ENCODE measurements around the gene PHLDB1.

Gene PHLDB1

GRCh38 chr11:118622376-118623268 is 15.2 kb downstream of the PHLDB1 start:
- WGBS, 2 experiments: 65 to 69% methylated on average over 9 of the region's 9 CpGs
- H3K27ac ChIP-seq (ENCODE audit: insufficient read depth, low read depth, low read length, poor library complexity, severe bottlenecking): no peak overlapping the region
- H3K4me1 ChIP-seq (ENCODE audit: control insufficient read depth, insufficient read depth, low read length): peaks cover 52% of the 10 kb centered on the region
- no peaks in the 10 kb centered on the region for H3K9me3 ChIP-seq (ENCODE audit: control insufficient read depth, low read length)
- H3K36me3 ChIP-seq (ENCODE audit: control insufficient read depth, insufficient read depth, low read length): peaks cover 13% of the 10 kb centered on the region
- H3K4me3 ChIP-seq (ENCODE audit: insufficient read depth, low read depth, low read length): peak overlapping the region; percentile 68
- no peaks in the 10 kb centered on the region for H3K27me3 ChIP-seq (ENCODE audit: control insufficient read depth, insufficient read depth, low read length, poor library complexity, severe bottlenecking)

GRCh38 chr11:118623269-118623655 is 15.8 kb downstream of the PHLDB1 start:
- Histone ChIP-seq H3K4me1 (ENCODE audit: control insufficient read depth, insufficient read depth, low read length) (peaks cover 45% of the 10 kb centered on the region), H3K9me3 (ENCODE audit: control insufficient read depth, low read length) (no peaks in the 10 kb centered on the region), H3K27ac (ENCODE audit: insufficient read depth, low read depth, low read length, poor library complexity, severe bottlenecking) (no peak overlapping the region), H3K27me3 (ENCODE audit: control insufficient read depth, insufficient read depth, low read length, poor library complexity, severe bottlenecking) (no peaks in the 10 kb centered on the region), H3K36me3 (ENCODE audit: control insufficient read depth, insufficient read depth, low read length) (peaks cover 19% of the 10 kb centered on the region), H3K4me3 (ENCODE audit: insufficient read depth, low read depth, low read length) (no peak overlapping the region)
- WGBS, 2 experiments: 92 to 95% methylated on average over 4 of the region's 4 CpGs

GRCh38 chr11:118625036-118625690 is 17.7 kb downstream of the PHLDB1 start:
- H3K27me3 ChIP-seq (ENCODE audit: control insufficient read depth, insufficient read depth, low read length, poor library complexity, severe bottlenecking): no peaks in the 10 kb centered on the region
- no peaks in the 10 kb centered on the region for H3K9me3 ChIP-seq (ENCODE audit: control insufficient read depth, low read length)
- H3K4me3 ChIP-seq (ENCODE audit: insufficient read depth, low read depth, low read length): no peak overlapping the region
- WGBS, 2 experiments: 92% methylated on average over 6 of the region's 6 CpGs
- peaks cover 33% of the 10 kb centered on the region for H3K36me3 ChIP-seq (ENCODE audit: control insufficient read depth, insufficient read depth, low read length)
- no peak overlapping the region for H3K27ac ChIP-seq (ENCODE audit: insufficient read depth, low read depth, low read length, poor library complexity, severe bottlenecking)
- peaks cover 30% of the 10 kb centered on the region for H3K4me1 ChIP-seq (ENCODE audit: control insufficient read depth, insufficient read depth, low read length)

- Histone ChIP-seq H3K27ac (ENCODE audit: insufficient read depth, low read depth, low read length, poor library complexity, severe bottlenecking) (no peak overlapping the region), H3K27me3 (ENCODE audit: control insufficient read depth, insufficient read depth, low read length, poor library complexity, severe bottlenecking) (no peaks in the 10 kb centered on the region), H3K36me3 (ENCODE audit: control insufficient read depth, insufficient read depth, low read length) (peaks cover 33% of the 10 kb centered on the region), H3K4me1 (ENCODE audit: control insufficient read depth, insufficient read depth, low read length) (peaks cover 24% of the 10 kb centered on the region), H3K4me3 (ENCODE audit: insufficient read depth, low read depth, low read length) (no peak overlapping the region), H3K9me3 (ENCODE audit: control insufficient read depth, low read length) (no peaks in the 10 kb centered on the region)
- 76 to 82% methylated on average over 2 of the region's 2 CpGs for WGBS, 2 experiments
Measured at GRCh38 chr11:118625976-118626375, 18.6 kb downstream of the PHLDB1 start.

GRCh38 chr11:118627566-118627965 is 20.2 kb downstream of the PHLDB1 start:
- Histone ChIP-seq H3K27ac (ENCODE audit: insufficient read depth, low read depth, low read length, poor library complexity, severe bottlenecking) (no peak overlapping the region), H3K36me3 (ENCODE audit: control insufficient read depth, insufficient read depth, low read length) (peaks cover 40% of the 10 kb centered on the region)
- WGBS, 2 experiments: 94 to 95% methylated on average over 10 of the region's 10 CpGs

GRCh38 chr11:118628031-118628430 is 20.6 kb downstream of the PHLDB1 start:
- peaks cover 43% of the 10 kb centered on the region for H3K36me3 ChIP-seq (ENCODE audit: control insufficient read depth, insufficient read depth, low read length)
- whole genome bisulfite sequencing, 2 experiments: 96 to 97% methylated on average over 20 of the region's 20 CpGs

More at GRCh38 chr11:118627566-118627965, 20.2 kb downstream of the PHLDB1 start:
- Histone ChIP-seq H3K9me3 (ENCODE audit: control insufficient read depth, low read length) (no peaks in the 10 kb centered on the region), H3K27me3 (ENCODE audit: control insufficient read depth, insufficient read depth, low read length, poor library complexity, severe bottlenecking) (no peaks in the 10 kb centered on the region), H3K4me1 (ENCODE audit: control insufficient read depth, insufficient read depth, low read length) (peaks cover 14% of the 10 kb centered on the region), H3K4me3 (ENCODE audit: insufficient read depth, low read depth, low read length) (no peak overlapping the region)

DNA sequence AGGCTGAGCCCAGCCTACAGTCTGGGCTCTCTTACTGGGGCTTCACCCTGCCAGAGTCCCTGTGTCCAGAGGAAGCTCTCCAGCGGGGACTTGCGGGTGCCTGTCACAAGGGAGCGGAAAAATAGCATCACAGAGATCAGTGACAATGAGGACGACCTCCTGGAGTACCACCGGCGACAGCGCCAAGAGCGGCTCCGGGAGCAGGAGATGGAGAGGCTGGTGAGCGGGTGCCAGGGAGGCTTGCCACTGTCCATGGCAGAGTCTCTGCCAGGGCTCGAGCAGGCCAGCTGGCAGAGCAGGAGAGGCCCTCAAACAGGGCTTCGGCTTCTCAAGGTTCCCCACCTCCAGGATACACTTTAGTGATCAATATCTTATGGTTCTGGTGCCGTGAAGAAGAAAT is 21.0 kb downstream of the PHLDB1 start:
- H3K4me1 ChIP-seq (ENCODE audit: control insufficient read depth, insufficient read depth, low read length): peaks cover 8% of the 10 kb centered on the region
- no peaks in the 10 kb centered on the region for H3K9me3 ChIP-seq (ENCODE audit: control insufficient read depth, low read length)
- no peak overlapping the region for H3K4me3 ChIP-seq (ENCODE audit: insufficient read depth, low read depth, low read length)
- H3K27me3 ChIP-seq (ENCODE audit: control insufficient read depth, insufficient read depth, low read length, poor library complexity, severe bottlenecking): no peaks in the 10 kb centered on the region
- WGBS, 2 experiments: 94 to 95% methylated on average over 13 of the region's 13 CpGs
- H3K36me3 ChIP-seq (ENCODE audit: control insufficient read depth, insufficient read depth, low read length): peaks cover 43% of the 10 kb centered on the region
- H3K27ac ChIP-seq (ENCODE audit: insufficient read depth, low read depth, low read length, poor library complexity, severe bottlenecking): no peak overlapping the region

More at GRCh38 chr11:118628031-118628430, 20.6 kb downstream of the PHLDB1 start:
- Histone ChIP-seq H3K27ac (ENCODE audit: insufficient read depth, low read depth, low read length, poor library complexity, severe bottlenecking) (no peak overlapping the region), H3K4me3 (ENCODE audit: insufficient read depth, low read depth, low read length) (no peak overlapping the region), H3K27me3 (ENCODE audit: control insufficient read depth, insufficient read depth, low read length, poor library complexity, severe bottlenecking) (no peaks in the 10 kb centered on the region), H3K4me1 (ENCODE audit: control insufficient read depth, insufficient read depth, low read length) (peaks cover 10% of the 10 kb centered on the region), H3K9me3 (ENCODE audit: control insufficient read depth, low read length) (no peaks in the 10 kb centered on the region)

- no peaks in the 10 kb centered on the region for H3K9me3 ChIP-seq (ENCODE audit: control insufficient read depth, low read length)
- 91 to 95% methylated on average over 5 of the region's 5 CpGs for WGBS, 2 experiments
- H3K27me3 ChIP-seq (ENCODE audit: control insufficient read depth, insufficient read depth, low read length, poor library complexity, severe bottlenecking): no peaks in the 10 kb centered on the region
- no peak overlapping the region for H3K27ac ChIP-seq (ENCODE audit: insufficient read depth, low read depth, low read length, poor library complexity, severe bottlenecking)
- H3K36me3 ChIP-seq (ENCODE audit: control insufficient read depth, insufficient read depth, low read length): peaks cover 43% of the 10 kb centered on the region
- no peak overlapping the region for H3K4me3 ChIP-seq (ENCODE audit: insufficient read depth, low read depth, low read length)
- H3K4me1 ChIP-seq (ENCODE audit: control insufficient read depth, insufficient read depth, low read length): peaks cover 12% of the 10 kb centered on the region
Measured at GRCh38 chr11:118628861-118629549, 21.6 kb downstream of the PHLDB1 start.

GRCh38 chr11:118629761-118630661 is 22.6 kb downstream of the PHLDB1 start:
- Histone ChIP-seq H3K27me3 (ENCODE audit: control insufficient read depth, insufficient read depth, low read length, poor library complexity, severe bottlenecking) (no peaks in the 10 kb centered on the region), H3K4me1 (ENCODE audit: control insufficient read depth, insufficient read depth, low read length) (peaks cover 21% of the 10 kb centered on the region), H3K4me3 (ENCODE audit: insufficient read depth, low read depth, low read length) (no peak overlapping the region), H3K27ac (ENCODE audit: insufficient read depth, low read depth, low read length, poor library complexity, severe bottlenecking) (no peak overlapping the region), H3K9me3 (ENCODE audit: control insufficient read depth, low read length) (no peaks in the 10 kb centered on the region), H3K36me3 (ENCODE audit: control insufficient read depth, insufficient read depth, low read length) (peaks cover 41% of the 10 kb centered on the region)
- 93 to 95% methylated on average over 6 of the region's 6 CpGs for WGBS, 2 experiments

All from ectodermal cell (in vitro differentiated cells).